Central memory CD8-positive, alpha-beta T cell (primary cell): ENCODE data around the gene IFIT2.
A peak's percentile ranks its signal among the peaks of the same experiment; 100 is the strongest.
"Not testable (repeated sequence)": the region's sequence is repeated elsewhere in the genome, so short reads cannot be mapped to it uniquely, and the experiment has no call there.

Experiments
- ATAC-seq: fragments of 150-1000 bp; cut with Tn5 transposase; replicated peaks from 2 replicates; pipeline ENCODE4 v1.10.0; 2022; ENCODE audit warnings: mild to moderate bottlenecking, moderate FRiP score, moderate number of reproducible peaks; ENCODE audit not compliant: poor library complexity, severe bottlenecking; ENCODE audit errors: extremely low read depth
- DNase-seq, 2 donors: peaks; one replicate each; pipeline ENCODE4 v3.0.0; 2021; ENCODE audit warnings: low spot score in 2 of 2
- H3K27ac Mint-ChIP-seq: one replicate; pipeline ENCODE4 v1.8.0; 2022; ENCODE audit warnings: low read depth, mild to moderate bottlenecking, moderate library complexity, mixed read lengths
- H3K27me3 Mint-ChIP-seq: one replicate; pipeline ENCODE4 v1.8.0; 2022; ENCODE audit warnings: mixed read lengths
- H3K36me3 Mint-ChIP-seq: one replicate; pipeline ENCODE4 v1.8.0; 2022; ENCODE audit warnings: mild to moderate bottlenecking, moderate library complexity, mixed read lengths; ENCODE audit not compliant: insufficient read depth
- H3K4me1 Mint-ChIP-seq: one replicate; pipeline ENCODE4 v1.8.0; 2022; ENCODE audit warnings: mixed read lengths
- H3K4me3 Mint-ChIP-seq: one replicate; pipeline ENCODE4 v1.8.0; 2022; ENCODE audit warnings: mild to moderate bottlenecking, moderate library complexity, mixed read lengths
- H3K9me3 Mint-ChIP-seq: one replicate; pipeline ENCODE4 v1.8.0; 2022; ENCODE audit warnings: mixed read lengths

Gene IFIT2, protein sequence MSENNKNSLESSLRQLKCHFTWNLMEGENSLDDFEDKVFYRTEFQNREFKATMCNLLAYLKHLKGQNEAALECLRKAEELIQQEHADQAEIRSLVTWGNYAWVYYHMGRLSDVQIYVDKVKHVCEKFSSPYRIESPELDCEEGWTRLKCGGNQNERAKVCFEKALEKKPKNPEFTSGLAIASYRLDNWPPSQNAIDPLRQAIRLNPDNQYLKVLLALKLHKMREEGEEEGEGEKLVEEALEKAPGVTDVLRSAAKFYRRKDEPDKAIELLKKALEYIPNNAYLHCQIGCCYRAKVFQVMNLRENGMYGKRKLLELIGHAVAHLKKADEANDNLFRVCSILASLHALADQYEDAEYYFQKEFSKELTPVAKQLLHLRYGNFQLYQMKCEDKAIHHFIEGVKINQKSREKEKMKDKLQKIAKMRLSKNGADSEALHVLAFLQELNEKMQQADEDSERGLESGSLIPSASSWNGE

DNA sequence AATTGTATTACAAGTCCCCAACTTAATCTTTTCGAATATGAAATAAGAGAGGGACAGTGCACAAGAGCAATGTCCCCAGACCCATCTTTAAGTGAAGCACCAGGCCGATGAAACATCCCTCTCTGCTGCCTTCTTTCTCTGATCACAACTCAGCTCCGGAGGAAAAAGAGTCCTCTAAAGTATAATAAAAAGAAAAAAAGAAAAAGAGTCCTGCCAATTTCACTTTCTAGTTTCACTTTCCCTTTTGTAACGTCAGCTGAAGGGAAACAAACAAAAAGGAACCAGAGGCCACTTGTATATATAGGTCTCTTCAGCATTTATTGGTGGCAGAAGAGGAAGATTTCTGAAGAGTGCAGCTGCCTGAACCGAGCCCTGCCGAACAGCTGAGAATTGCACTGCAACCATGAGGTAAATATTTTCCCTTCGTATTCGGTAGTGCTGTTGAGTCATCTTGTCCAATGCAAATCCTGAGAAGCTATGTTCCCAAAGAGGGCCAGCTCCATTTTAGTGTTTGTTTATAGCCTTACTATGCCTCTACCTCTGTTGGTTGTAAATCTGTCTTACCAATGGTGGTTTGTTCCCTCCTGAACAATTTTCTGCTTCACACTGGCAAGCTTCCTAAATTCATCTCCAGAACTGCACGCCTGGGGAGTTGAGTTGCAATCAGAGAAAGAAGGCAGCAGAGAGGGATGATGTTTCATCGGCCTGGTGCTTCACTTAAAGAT, at the start of gene IFIT2:
IFIT2 (plus strand) TSS at position 326 of the 725 bp plus-strand sequence; CDS start at position 404, 78 bp downstream.
- DNase-seq = peak in 1 of 2 donors; percentile 20
- ATAC-seq = peak; percentile 74
- Mint-ChIP-seq H3K4me1 (peaks cover 41% of the 10 kb centered on the region), H3K9me3 (no peaks in the 10 kb centered on the region), H3K27me3 (no peaks in the 10 kb centered on the region), H3K27ac (peak within 1 kb of the TSS; percentile 97), H3K4me3 (peak within 1 kb of the TSS; percentile 91), H3K36me3 (peaks cover 27% of the 10 kb centered on the region)

DNA sequence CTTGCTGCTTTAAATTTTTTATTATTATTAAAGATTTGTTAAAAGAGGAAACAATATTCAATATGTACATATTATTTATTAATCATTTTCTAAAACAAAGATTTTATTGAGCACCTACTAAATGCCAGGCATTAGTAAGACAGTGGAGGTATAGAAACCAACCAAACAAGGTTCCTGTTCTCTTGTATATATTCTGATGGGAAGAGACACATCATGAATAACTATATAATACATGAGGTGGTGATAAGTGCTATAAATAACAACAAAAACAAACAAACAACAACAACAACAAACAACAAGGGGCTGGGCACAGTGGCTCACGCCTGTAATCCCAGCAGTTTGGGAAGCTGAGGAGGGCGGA, 49.6 kb upstream of the IFIT2 start:
- DNase-seq = no peak
- Mint-ChIP-seq H3K4me1 (peaks cover 20% of the 10 kb centered on the region), H3K36me3 (peaks cover 8% of the 10 kb centered on the region), H3K27ac (peak overlapping the region; percentile 84), H3K27me3 (peaks cover 20% of the 10 kb centered on the region), H3K4me3 (peak overlapping the region; percentile 90), H3K9me3 (no peaks in the 10 kb centered on the region)
- ATAC-seq = no peak

DNA sequence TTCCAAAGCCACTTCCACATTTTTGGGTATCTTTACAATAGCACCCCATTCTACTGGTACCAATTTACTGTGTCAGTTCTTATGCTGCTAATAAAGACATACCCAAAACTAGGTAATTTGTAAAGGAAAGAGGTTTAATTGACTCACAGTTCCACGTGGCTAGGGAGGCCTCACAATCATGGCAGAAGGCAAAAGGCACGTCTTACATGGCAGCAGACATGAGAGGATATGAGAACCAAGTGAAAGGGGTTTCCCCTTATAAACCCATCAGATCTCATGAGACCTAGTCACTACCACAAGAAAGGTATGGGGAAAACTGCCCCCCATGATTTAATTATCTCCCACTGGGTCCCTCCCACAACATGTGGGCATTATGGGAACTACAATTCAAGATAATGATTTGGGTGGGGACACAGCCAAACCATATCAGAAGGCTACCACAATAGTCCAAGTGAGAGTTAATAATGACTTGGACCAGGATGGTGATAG, 46.7 kb upstream of the IFIT2 start:
- H3K36me3 Mint-ChIP-seq, DNase-seq, H3K9me3 Mint-ChIP-seq, ATAC-seq, H3K27ac Mint-ChIP-seq, H3K4me3 Mint-ChIP-seq: not testable (repeated sequence)
- H3K27me3 Mint-ChIP-seq = peaks cover 25% of the 10 kb centered on the region
- peaks cover 12% of the 10 kb centered on the region for H3K4me1 Mint-ChIP-seq

DNA sequence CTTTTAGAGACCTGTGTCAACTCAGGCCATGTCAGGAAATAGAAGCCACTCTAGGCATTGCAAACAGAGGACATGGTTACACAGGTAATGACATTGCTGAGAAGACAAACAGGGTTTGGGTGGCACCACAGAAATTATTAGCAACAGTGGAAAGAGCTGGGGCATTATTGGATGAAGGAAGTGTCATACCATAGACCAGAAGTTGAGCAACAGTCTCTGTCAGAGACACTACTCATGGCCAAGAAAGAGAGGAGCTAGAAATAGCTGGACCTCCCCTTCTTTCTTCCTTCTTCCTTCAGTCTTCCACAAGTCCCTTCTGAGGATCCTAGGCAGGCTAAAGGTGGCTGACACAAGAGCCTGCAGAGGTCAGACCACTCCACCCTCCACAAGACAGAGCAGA, 46.1 kb upstream of the IFIT2 start:
- no peak overlapping the region for H3K27ac Mint-ChIP-seq

DNA sequence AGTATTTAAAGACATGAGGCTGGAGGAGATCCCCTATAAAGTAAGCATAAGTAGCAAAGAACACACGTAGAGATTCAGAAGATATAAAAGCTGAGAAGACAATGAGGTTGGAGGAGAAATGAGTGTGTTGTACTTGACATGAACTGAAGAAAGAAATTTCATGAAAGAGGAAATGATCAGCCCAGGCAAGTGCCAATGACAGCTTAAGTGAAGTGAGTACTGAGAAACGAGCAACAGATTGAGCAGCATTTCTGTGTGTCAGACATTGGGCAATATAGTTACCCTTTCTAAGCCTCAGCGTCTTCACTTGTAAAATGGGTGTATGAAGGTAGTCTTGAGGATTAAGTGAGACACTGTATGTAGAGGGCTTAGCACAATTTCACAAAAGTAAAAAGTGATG, 45.5 kb upstream of the IFIT2 start:
- Mint-ChIP-seq H3K4me3 (no peak overlapping the region), H3K27ac (no peak overlapping the region), H3K36me3 (peaks cover 7% of the 10 kb centered on the region), H3K9me3 (no peaks in the 10 kb centered on the region), H3K27me3 (peaks cover 25% of the 10 kb centered on the region), H3K4me1 (no peaks in the 10 kb centered on the region)
- ATAC-seq (no peak), DNase-seq (no peak)

More for the DNA sequence above, 46.1 kb upstream of the IFIT2 start:
- Mint-ChIP-seq H3K4me3 (no peak overlapping the region), H3K9me3 (no peaks in the 10 kb centered on the region), H3K36me3 (peaks cover 11% of the 10 kb centered on the region), H3K27me3 (peaks cover 25% of the 10 kb centered on the region), H3K4me1 (peaks cover 5% of the 10 kb centered on the region)
- no peak for ATAC-seq
- no peak for DNase-seq

DNA sequence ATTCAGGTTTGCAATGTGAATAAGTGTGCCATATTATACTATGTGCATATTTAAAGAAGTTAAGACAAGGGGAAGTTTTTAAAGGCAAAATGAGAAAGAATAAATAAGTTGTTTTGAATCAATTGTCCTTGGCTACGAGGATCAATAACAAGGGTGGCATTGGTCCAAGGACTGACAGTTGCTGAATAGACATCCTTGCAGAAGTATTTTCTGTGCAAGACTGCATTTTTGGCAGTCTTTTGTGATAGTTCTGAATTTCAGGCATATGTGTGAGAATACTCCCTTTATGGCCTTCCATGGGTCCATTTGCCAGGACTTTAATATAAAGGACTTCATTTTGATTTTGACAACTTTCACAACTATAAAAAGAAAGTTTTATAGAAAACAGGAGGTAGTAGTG, 44.9 kb upstream of the IFIT2 start:
- no peak for ATAC-seq
- Mint-ChIP-seq H3K4me1 (no peaks in the 10 kb centered on the region), H3K27ac (no peak overlapping the region)

DNA sequence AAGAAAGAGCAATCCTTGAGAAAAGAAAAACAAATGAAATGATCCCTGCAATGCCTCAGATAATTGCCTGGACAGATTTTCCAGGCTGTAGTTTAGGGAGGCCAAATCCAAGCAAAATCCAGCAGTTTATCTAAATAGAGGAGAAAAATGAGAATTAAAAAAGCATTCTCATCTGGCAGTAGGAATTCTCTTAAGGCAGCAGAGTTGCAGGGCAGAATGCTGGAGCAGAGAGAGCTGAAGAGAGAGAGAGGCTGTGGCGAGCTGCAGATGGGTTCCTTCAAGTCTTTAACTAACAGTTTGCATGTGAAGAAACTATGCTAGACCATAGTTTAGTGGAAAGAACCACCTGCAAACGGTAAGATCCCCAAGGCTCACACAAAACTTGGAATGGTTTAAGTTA, 44.3 kb upstream of the IFIT2 start:
- no peak for ATAC-seq
- no peak overlapping the region for H3K4me3 Mint-ChIP-seq
- H3K9me3 Mint-ChIP-seq = no peaks in the 10 kb centered on the region
- H3K36me3 Mint-ChIP-seq = peaks cover 3% of the 10 kb centered on the region
- H3K4me1 Mint-ChIP-seq = no peaks in the 10 kb centered on the region
- DNase-seq = no peak
- H3K27ac Mint-ChIP-seq = no peak overlapping the region
- peaks cover 25% of the 10 kb centered on the region for H3K27me3 Mint-ChIP-seq

More for the DNA sequence above, 44.9 kb upstream of the IFIT2 start:
- Mint-ChIP-seq H3K9me3 (no peaks in the 10 kb centered on the region), H3K27me3 (peaks cover 25% of the 10 kb centered on the region), H3K36me3 (peaks cover 3% of the 10 kb centered on the region), H3K4me3 (no peak overlapping the region)
- no peak for DNase-seq

DNA sequence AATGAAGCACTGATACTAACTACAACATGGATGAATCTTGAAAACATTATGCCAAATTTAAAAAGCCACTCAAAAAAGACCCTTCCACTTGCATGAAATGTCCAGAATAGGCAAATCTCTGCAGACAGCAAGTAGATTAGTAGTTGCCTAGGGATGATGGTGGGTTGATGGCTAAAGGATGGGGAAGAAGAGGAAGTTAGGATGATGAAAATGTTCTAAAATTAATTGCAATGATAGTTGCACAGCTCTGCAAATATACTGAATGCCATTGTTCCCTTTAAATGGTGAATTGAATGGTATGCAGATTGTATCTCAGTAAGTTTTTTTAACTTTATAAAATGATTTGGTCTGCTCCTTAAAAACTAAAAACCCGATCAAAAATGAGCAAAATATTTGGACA, 43.0 kb upstream of the IFIT2 start:
- no peak overlapping the region for H3K4me3 Mint-ChIP-seq

DNA sequence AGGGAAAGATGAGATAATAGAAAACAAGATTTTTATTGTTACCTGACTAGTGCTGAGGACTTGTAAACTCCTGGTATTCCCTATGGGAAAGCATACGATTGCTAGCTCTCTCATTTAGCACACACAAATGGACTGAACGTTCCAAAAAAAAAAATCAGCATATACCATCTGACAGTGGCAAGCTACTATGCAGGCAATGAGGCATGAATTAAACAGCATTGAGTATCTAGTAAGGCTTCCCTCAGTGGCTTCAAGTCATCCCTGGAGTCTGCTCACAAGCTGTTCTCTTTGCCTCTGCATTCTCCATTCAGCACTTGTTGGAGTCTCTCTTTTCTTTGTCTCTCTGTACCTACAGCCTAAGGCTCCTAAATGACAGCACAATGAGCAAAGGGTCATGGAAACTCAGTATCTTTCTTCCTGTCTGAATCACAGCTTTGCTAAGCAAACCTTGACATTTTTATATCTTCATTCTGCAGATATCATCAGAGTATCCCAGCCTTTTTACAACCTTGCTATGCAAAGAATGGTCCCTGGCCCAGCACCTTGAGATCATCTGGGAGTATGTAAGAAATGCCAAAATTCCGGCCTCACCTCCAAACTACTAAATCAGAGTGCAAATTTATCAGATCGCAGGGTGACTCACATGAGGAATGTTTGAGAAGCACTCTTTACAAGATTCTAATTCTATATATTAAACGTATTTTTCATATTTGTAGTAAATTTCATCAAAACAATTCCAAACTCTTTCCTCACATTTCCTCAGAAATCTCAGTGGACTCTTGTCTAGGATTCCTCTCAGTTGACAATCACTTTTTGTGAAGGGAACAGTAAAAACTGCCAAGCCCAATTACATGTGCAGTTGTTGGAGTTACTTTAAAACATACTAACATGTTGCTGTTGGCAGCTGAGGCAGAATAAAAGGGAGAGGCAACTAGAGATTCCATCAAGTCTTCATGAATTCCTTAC, 39.5 kb upstream of the IFIT2 start:
- Mint-ChIP-seq H3K27ac (no peak overlapping the region), H3K4me1 (no peaks in the 10 kb centered on the region), H3K4me3 (no peak overlapping the region), H3K27me3 (peaks cover 11% of the 10 kb centered on the region), H3K36me3 (peaks cover 3% of the 10 kb centered on the region), H3K9me3 (no peaks in the 10 kb centered on the region)
- no peak for ATAC-seq
- DNase-seq = no peak

More for the DNA sequence above, 43.0 kb upstream of the IFIT2 start:
- Mint-ChIP-seq H3K27ac (no peak overlapping the region), H3K27me3 (peaks cover 25% of the 10 kb centered on the region), H3K4me1 (no peaks in the 10 kb centered on the region), H3K9me3 (no peaks in the 10 kb centered on the region), H3K36me3 (peaks cover 3% of the 10 kb centered on the region)
- DNase-seq (no peak), ATAC-seq (no peak)

DNA sequence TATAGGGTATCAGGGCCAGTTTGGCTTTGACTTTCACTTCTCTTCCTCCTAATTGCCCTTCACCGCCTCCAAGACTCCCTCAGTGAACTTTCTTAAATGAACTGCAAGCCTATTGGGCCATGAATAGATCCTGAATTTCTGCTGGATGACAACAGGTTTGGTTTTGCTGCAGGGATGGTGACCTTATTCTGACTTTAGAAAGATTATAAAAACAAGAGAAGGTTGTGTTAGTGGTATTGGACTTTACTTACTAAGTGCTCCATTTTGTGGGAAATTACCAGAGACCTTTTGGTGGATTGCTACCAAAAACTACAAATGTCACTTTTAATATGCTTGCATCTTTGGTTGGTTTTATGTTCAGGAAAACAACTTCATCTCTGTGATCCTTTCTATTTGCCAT, 38.8 kb upstream of the IFIT2 start:
- H3K36me3 Mint-ChIP-seq = peaks cover 3% of the 10 kb centered on the region
- no peak overlapping the region for H3K27ac Mint-ChIP-seq
- H3K4me1 Mint-ChIP-seq = no peaks in the 10 kb centered on the region
- peaks cover 8% of the 10 kb centered on the region for H3K27me3 Mint-ChIP-seq
- no peak overlapping the region for H3K4me3 Mint-ChIP-seq
- H3K9me3 Mint-ChIP-seq = no peaks in the 10 kb centered on the region
- DNase-seq (no peak), ATAC-seq (no peak)

DNA sequence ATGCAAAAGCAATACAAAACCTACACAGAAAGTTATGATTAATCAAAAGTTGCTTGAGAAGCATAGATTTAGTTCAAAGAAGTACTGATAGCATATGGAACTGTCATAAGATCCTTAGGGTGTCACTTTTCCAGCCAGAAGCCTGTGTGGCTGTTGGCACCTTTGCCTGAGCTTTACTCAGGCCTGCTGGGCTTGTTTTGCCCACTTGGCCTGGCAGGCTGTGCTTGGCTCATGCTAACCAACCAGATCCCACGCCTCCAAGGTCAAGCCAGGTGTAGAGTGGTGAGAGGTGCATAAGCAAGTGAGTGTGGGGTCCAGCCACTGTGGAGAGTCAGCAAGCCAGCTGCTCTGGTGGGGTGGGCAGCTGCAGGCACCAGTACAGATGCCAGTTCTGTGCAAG, 38.3 kb upstream of the IFIT2 start:
- Mint-ChIP-seq H3K9me3 (no peaks in the 10 kb centered on the region), H3K36me3 (peaks cover 3% of the 10 kb centered on the region), H3K4me3 (no peak overlapping the region), H3K4me1 (no peaks in the 10 kb centered on the region), H3K27ac (no peak overlapping the region), H3K27me3 (peaks cover 8% of the 10 kb centered on the region)
- DNase-seq (no peak), ATAC-seq (no peak)
